SK-N-SH (cell line): ENCODE measurements around the gene TMA16. TPM values are rescaled to one million over a fixed set of nuclear protein-coding genes. Genes with fewer than 3 reads are reported as not detected.
A peak's percentile ranks its signal among the peaks of the same experiment; 100 is the strongest.

ENCODE experiments used
- CHD2 ChIP-seq: fragments of 150-350 bp; IDR thresholded peaks from 2 replicates; pipeline ENCODE4 v1.6.1; 2018; ENCODE audit warnings: low read length; ENCODE audit not compliant: partially characterized antibody
- ELF1 ChIP-seq: IDR thresholded peaks from 2 replicates; pipeline ENCODE4 v1.4.0; 2012
- EZH2phosphoT487 ChIP-seq: fragments of 200-600 bp; sonication (generic); IDR thresholded peaks from 2 replicates; pipeline ENCODE4 v1.6.1; 2017; ENCODE audit warnings: low read depth, mixed run types, mild to moderate bottlenecking, antibody characterized with exemption, moderate library complexity, borderline replicate concordance
- FOSL2 ChIP-seq: IDR thresholded peaks from 2 replicates; pipeline ENCODE4 v1.4.0; 2012; ENCODE audit warnings: low read depth, mild to moderate bottlenecking, moderate library complexity, borderline replicate concordance
- FOXJ3 ChIP-seq: sonication (generic); formaldehyde crosslinking; IDR thresholded peaks from 2 replicates; pipeline ENCODE4 v1.5.1; 2020; ENCODE audit warnings: mild to moderate bottlenecking, missing genetic modification reagents
- GABPA ChIP-seq: IDR thresholded peaks from 2 replicates; pipeline ENCODE4 v1.4.0; 2012; ENCODE audit warnings: low read depth, mild to moderate bottlenecking
- GATA2 ChIP-seq: sonication (generic); formaldehyde crosslinking; IDR thresholded peaks from 2 replicates; pipeline ENCODE4 v1.5.0; 2020; ENCODE audit warnings: mild to moderate bottlenecking, missing genetic modification reagents
- JUND ChIP-seq: IDR thresholded peaks from 2 replicates; pipeline ENCODE4 v1.4.0; 2012
- MAX ChIP-seq: IDR thresholded peaks from 2 replicates; pipeline ENCODE4 v1.4.0; 2012; ENCODE audit warnings: low read depth
- MEF2A ChIP-seq: IDR thresholded peaks from 2 replicates; pipeline ENCODE4 v1.4.0; 2012; ENCODE audit warnings: low read depth, borderline replicate concordance
- PBX3 ChIP-seq: IDR thresholded peaks from 2 replicates; pipeline ENCODE4; 2012
- POLR2AphosphoS5 ChIP-seq: IDR thresholded peaks from 2 replicates; pipeline ENCODE4 v1.6.1; 2012; ENCODE audit warnings: low read depth, low read length
- RAD21 ChIP-seq: IDR thresholded peaks from 2 replicates; pipeline ENCODE4 v1.6.1; 2012; ENCODE audit warnings: mild to moderate bottlenecking, low read length
- RCOR1 ChIP-seq: fragments of 150-350 bp; IDR thresholded peaks from 2 replicates; pipeline ENCODE4 v1.6.1; 2017; ENCODE audit warnings: antibody characterized with exemption, low read length
- RFX5 ChIP-seq: IDR thresholded peaks from 2 replicates; pipeline ENCODE4 v1.6.1; 2012; ENCODE audit warnings: mild to moderate bottlenecking, improper control_type of control experiment, low read length
- RXRA ChIP-seq: IDR thresholded peaks from 2 replicates; pipeline ENCODE4 v1.4.0; 2012; ENCODE audit warnings: low read depth, mild to moderate bottlenecking, borderline replicate concordance
- SIN3A ChIP-seq: IDR thresholded peaks from 2 replicates; pipeline ENCODE4 v1.6.1; 2012; ENCODE audit warnings: low read depth, mild to moderate bottlenecking, low read length, moderate library complexity, borderline replicate concordance
- SMC3 ChIP-seq: IDR thresholded peaks from 2 replicates; pipeline ENCODE4 v1.6.1; 2012; ENCODE audit warnings: low read depth, low read length, improper control_type of control experiment
- TEAD4 ChIP-seq: IDR thresholded peaks from 2 replicates; pipeline ENCODE4 v1.4.0; 2012; ENCODE audit warnings: mild to moderate bottlenecking, borderline replicate concordance; ENCODE audit not compliant: insufficient read depth
- USF1 ChIP-seq: IDR thresholded peaks from 2 replicates; pipeline ENCODE4 v1.4.0; 2012; ENCODE audit warnings: low read depth, borderline replicate concordance
- USF2 ChIP-seq: fragments of 150-350 bp; IDR thresholded peaks from 2 replicates; pipeline ENCODE4 v1.6.1; 2017; ENCODE audit warnings: antibody characterized with exemption, low read length, low read depth, borderline replicate concordance
- YY1 ChIP-seq: IDR thresholded peaks from 2 replicates; pipeline ENCODE4 v1.4.0; 2012; ENCODE audit warnings: low read depth, mild to moderate bottlenecking
- ZBTB33 ChIP-seq: IDR thresholded peaks from 2 replicates; pipeline ENCODE4 v1.4.0; 2012; ENCODE audit warnings: low read depth, borderline replicate concordance
- polyA plus RNA-seq, 3 experiments: library from polyadenylated mRNA; depleted of rRNA; stranded (reverse); fragments of >200 nt; gene quantifications; 2 replicates each; pipeline ENCODE4 v1.2.3, GENCODE V29; 2012

Gene TMA16
- polyA plus RNA-seq, 1 of the 3 experiments (the other 2 are of a cell fraction), result 10.0 TPM

- TF ChIP-seq EZH2phosphoT487, result no peak
- TF ChIP-seq FOSL2, result no peak
- peak; percentile 81 for TF ChIP-seq RAD21
- no peak for TF ChIP-seq RCOR1
- TF ChIP-seq MEF2A, result no peak
- TF ChIP-seq ELF1, result no peak
- no peak for TF ChIP-seq RFX5
- TF ChIP-seq JUND, result no peak
- no peak for TF ChIP-seq GATA2
- no peak for TF ChIP-seq USF2
- TF ChIP-seq GABPA, result no peak
- TF ChIP-seq PBX3, result peak; percentile 64
- TF ChIP-seq TEAD4, result no peak
- no peak for TF ChIP-seq FOXJ3 (CRISPR knock-in tag)
- no peak for TF ChIP-seq YY1
- no peak for TF ChIP-seq RXRA
- TF ChIP-seq SIN3A, result no peak
- TF ChIP-seq POLR2AphosphoS5, result no peak
- TF ChIP-seq CHD2, result no peak
- peak; percentile 76 for TF ChIP-seq SMC3
- no peak for TF ChIP-seq MAX
- TF ChIP-seq USF1, result no peak
- TF ChIP-seq ZBTB33, result no peak
Observed at GRCh38 chr4:163484906-163485305, 9.6 kb upstream of the TMA16 start (continued).
